DLD1 (cell line): Measurements from ENCODE around the gene RSAD2.
"Not testable (repeated sequence)": the region's sequence is repeated elsewhere in the genome, so short reads cannot be mapped to it uniquely, and the experiment has no call there.

Experiments
- in situ Hi-C: cut with HindIII; loops from 2 replicates; pipeline ENCODE4 v1.10.0; 2017; ENCODE audit warnings: low sequenced_read_pairs

RSAD2 gene

GRCh38 chr2:6924101-6924923 is 46.7 kb downstream of the RSAD2 start:
- in situ Hi-C loops, result no loop called here

- in situ Hi-C loops, result no loop called here
Measured at GRCh38 chr2:6924924-6925409, 47.4 kb downstream of the RSAD2 start.

DNA sequence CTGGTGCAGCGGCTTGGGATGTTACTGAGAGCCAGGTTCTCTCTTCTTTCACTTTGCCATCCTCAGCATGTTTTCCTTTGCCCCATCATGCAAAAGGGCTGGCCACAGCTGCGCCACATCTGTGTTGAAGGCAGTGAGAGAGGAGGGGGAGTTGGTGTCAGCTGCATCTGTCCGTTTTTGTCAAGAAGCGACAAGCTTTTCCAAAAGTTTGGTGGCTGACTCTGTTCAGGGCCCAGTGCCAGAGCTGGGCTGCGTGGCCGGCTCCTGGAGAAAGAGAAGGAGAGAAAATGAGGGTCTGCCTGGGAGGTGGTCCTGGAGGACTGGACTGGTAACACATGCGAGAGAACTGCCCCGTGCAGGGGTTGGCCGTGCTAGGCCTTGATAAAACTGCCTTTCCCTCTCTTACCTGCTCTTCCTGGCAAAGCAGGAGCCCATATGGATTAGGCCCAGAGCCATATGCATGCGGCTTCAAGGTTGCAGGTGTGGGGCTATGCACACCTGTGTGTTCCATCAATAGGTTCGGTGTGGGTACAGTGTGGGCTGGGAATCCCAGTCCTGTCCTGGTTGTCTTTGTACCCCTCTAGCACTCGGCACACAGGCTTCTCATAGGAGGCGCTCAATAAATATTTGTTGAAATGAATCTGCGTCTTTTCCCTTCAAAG is 48.6 kb downstream of the RSAD2 start:
- in situ Hi-C loops, result no loop called here

DNA sequence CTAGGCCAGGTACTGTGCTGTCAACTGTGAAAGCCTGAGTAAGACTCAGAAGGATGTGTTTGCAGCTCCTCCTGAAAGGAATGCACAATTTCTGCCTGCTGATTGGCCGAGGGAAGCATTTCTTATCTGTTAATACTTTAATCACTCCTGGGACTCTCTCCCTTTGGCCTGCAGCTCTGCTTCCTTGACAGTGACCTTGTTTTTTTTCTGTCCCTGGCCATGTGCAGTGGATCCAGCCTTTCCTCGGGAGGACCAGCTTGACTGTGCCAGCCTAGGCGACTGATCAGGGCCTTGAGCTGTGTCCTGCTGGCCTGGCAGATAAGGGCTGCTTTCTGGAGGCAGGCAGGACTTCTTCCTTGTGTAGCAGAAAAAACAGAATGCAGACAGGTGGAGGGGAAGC is 49.6 kb downstream of the RSAD2 start:
- in situ Hi-C loops, result no loop called here

GRCh38 chr2:6927753-6928152 is 50.2 kb downstream of the RSAD2 start:
- in situ Hi-C loops, result no loop called here

- in situ Hi-C loops, result no loop called here
Measured at GRCh38 chr2:6928452-6928851, 50.9 kb downstream of the RSAD2 start.

DNA sequence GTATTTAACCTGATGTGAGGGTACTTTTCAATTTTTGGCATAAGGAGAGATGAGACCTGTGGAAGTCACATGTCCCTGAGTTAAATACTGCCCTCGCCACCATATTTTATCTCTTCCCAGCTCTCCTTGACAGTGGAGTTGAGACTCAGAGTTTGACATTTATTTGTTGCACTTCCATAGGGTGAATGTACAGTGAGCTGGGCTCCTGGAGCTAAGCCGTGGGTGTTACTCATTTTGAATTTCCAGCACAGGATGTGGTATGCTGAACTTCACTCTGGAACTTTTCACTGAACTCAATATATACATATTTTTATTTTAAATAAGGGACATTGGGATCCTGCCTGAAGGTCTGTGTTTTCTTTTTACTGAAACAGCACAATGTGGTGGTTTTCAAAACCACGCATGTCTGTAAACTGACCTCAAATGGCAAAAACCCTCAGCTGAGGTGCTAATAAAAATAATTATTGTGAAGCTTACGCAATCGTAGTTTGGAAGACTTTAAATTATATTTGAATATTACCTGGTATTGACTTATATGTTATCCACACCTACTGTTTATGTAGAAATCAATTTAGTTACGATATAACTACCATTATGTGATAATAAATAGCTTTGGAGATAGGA is 51.7 kb downstream of the RSAD2 start:
- in situ Hi-C loops, result no loop called here

DNA sequence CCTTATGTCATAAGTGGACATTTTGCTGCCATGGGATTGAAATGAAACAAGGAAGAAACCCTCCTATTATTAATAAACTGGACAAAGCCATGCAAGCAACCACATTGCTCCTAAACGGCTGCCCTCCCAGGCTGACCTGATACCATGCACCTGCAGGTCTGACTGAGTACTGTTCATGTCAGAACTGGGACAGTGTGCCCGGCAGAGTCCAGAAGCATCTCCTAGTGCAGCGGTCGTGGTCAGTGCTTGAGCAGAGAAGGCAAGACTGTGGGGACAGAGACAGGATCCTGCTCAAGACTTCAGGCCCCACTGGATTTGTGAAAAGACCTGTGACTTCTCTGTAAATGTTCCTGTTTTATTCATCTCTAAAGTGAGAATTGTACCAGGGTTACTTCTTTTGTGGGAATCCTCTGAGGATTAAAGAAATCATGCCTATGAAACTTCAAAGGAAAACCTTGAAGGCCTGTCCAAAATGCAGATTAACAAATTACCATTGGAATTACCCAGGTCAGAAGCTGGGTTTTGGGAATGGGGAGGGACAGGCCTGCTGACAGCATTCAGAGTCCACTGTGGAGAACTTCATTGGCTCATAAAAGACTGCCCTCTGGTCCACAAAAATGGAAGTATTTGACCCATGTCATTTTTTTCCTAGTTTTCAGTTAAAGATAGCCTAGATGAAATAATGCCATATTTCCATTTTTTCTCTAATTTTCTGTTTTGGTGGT is 53.5 kb downstream of the RSAD2 start:
- in situ Hi-C loops, result no loop called here

GRCh38 chr2:6931753-6932152 is 54.2 kb downstream of the RSAD2 start:
- in situ Hi-C loops, result no loop called here

DNA sequence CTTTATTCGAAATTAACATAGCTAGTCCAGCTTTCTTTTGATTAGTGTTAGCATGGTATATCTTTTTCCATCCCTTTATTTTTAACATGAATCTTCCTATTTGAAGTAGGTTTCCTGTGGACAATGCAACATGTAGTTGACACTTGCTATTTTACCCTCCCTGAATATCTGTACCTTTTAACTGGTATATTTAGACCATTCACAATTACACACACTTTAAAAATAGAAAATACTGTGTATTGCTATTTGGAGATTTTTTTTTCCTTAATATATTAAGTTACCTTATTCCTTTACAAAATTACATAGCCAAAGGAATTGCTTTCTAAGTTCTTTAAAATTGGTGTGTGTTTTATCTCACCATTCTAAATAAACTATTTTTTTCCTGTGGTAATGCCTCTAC is 54.6 kb downstream of the RSAD2 start:
- in situ Hi-C loops, result no loop called here

DNA sequence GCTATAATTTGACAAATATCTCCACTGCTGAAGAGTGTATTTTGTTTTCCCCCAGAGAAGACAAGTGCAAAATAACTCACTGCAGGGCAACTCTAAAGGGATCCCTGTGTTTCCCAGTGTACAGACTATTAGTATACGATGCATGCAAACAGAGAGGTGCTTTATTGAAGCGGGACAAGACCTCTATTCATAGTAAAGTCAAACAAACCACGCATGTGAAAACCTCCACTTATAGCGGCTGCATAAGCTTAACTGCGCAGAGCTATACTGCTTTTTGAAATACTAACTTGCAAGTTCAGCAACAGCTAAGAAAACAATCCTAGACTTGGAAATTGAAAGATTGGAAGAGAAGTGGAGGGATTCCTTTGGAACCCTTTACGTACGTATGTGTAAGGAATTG is 55.3 kb downstream of the RSAD2 start:
- in situ Hi-C loops, result no loop called here

DNA sequence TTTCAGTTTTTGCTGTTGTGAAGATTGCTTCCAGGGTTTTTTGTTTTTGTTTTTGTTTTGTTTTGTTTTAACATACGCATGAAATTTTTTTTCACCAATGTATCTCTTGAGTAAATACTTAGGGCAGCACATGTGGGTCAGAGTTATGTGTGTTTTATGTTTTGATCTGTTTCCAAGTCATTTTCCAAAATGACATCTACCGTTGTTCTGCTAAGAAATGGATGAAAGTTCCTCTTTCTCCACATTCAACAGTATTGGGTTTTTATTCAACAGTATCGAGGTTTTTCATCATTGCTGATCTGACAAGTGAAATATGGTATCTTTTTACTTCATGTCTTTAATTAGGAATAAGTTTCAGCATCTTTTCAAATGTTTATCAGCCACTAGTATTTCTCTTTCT is 56.3 kb downstream of the RSAD2 start:
- in situ Hi-C loops, result no loop called here

DNA sequence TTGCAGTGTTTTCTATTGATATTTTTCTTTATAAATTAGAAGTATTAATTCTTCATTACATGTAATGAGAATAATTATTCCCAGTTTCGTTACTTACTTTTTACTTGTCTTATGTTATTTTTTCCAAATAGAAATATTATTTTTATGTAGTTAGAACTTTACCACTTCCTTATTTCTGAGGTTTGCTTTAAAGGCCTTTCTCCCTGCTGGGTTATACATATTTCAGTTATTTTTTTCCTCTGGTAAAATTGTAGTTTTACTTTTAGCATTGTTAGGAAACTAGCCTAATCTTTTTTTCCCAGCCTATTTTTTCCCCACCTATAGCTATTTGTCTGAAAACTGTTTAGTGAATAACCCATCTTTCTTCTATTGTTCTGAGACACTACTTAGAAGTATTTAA is 56.8 kb downstream of the RSAD2 start:
- in situ Hi-C loops, result no loop called here

- in situ Hi-C loops, result no loop called here
Measured at GRCh38 chr2:6934758-6935651, 57.4 kb downstream of the RSAD2 start.

- in situ Hi-C loops, result not testable (repeated sequence)
Measured at GRCh38 chr2:6935652-6936020, 58.1 kb downstream of the RSAD2 start.

DNA sequence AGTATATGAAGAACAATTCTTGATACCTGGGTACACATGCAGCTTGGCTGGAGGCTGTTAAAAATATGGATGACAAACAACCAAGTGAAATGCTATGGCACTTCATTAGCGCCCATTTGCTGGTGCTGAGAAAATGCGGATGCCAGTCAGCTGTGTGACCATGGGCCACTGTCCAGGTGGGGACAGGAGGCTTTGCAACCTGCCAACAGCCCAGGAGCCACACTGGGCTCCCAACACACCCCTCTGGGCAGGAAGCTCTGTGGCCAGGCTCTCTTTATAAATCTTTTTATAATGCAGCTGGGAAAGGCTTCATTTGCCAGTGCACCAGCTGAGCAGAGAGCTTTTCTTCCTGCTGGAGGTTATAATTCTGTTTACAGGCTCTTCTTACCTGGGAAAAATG is 59.6 kb downstream of the RSAD2 start:
- in situ Hi-C loops, result no loop called here

DNA sequence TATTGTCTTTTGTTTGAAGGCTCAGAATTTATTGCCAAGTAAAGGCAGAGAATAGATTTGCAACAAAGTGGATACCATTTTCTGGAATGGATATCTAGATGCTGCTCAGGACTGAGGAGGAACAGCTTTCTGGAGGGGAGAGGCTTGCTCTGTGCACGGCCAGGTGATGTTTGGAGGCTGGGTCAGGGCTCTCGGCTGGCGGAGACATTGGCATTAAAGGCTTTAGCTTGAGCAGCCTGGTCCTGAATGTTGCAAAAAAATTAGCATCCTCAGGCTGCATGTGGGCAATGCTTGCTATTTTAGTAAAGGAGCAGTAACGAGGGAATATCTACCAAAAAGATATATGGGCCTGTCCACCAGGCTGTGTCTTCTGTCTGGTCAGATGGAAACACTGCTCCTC is 60.0 kb downstream of the RSAD2 start:
- in situ Hi-C loops, result no loop called here

DNA sequence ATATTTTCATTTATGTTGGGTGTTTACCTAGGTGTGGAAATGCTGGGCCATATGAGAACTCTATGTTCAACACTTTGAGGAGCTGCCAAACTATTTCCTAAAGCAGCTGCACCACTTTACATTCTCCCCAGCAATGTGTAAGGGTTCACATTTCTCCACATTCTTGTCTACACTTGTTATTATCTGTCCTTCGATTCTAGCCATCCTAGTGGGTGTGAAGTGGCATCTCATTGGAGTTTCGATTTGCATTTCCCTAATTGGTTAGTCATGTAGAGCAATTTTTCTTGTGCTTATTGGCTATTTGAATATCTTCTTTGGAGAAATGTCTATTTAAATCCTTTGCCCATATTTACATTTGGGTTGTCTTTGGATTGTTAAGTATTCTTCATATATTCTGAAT is 61.5 kb downstream of the RSAD2 start:
- in situ Hi-C loops, result no loop called here

- in situ Hi-C loops, result no loop called here
Measured at GRCh38 chr2:6940820-6941219, 63.2 kb downstream of the RSAD2 start.

GRCh38 chr2:6941299-6942046 is 63.9 kb downstream of the RSAD2 start:
- in situ Hi-C loops, result no loop called here
